Daoy (cell line): Measurements from ENCODE around the gene CTAGE6. TPM values are rescaled to one million over a fixed set of nuclear protein-coding genes. Genes with fewer than 3 reads are reported as not detected.
"Not testable (repeated sequence)": the region's sequence is repeated elsewhere in the genome, so short reads cannot be mapped to it uniquely, and the experiment has no call there.

Experiments
- DNase-seq: peaks from one replicate; pipeline ENCODE4 v3.0.0-alpha.2; 2015; ENCODE audit warnings: low read depth
- total RNA-seq: library from RNA; depleted of rRNA; stranded (reverse); fragments of >200 nt; shearing (Covaris generic); gene quantifications from 2 replicates; pipeline ENCODE4 v1.2.3, GENCODE V29; 2014; rRNA removed

CTAGE6 gene
- total RNA-seq, 1 experiment from 2014 or later, result not detected

DNA sequence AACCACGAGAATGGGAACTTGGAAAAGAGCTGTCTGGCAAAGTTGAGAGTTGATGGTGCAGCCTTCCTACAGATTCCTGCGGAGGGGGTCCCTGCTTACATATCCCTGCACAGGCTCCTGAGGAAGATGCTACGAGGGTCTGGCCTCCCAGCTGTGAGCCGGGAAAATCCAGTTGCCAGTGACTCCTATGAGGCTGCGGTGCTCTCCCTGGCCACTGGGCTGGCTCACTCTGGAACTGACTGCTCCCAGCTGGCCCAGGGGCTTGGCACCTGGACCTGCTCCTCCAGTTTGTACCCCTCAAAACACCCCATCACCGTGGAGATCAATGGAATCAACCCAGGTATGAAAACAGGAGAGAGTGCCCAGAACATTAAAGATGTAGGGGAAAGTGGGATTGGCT is 37.2 kb downstream of the CTAGE6 start:
- not testable (repeated sequence) for DNase-seq

GRCh38 chr7:143715543-143716193 is 41.8 kb downstream of the CTAGE6 start:
- DNase-seq, result not testable (repeated sequence)

DNA sequence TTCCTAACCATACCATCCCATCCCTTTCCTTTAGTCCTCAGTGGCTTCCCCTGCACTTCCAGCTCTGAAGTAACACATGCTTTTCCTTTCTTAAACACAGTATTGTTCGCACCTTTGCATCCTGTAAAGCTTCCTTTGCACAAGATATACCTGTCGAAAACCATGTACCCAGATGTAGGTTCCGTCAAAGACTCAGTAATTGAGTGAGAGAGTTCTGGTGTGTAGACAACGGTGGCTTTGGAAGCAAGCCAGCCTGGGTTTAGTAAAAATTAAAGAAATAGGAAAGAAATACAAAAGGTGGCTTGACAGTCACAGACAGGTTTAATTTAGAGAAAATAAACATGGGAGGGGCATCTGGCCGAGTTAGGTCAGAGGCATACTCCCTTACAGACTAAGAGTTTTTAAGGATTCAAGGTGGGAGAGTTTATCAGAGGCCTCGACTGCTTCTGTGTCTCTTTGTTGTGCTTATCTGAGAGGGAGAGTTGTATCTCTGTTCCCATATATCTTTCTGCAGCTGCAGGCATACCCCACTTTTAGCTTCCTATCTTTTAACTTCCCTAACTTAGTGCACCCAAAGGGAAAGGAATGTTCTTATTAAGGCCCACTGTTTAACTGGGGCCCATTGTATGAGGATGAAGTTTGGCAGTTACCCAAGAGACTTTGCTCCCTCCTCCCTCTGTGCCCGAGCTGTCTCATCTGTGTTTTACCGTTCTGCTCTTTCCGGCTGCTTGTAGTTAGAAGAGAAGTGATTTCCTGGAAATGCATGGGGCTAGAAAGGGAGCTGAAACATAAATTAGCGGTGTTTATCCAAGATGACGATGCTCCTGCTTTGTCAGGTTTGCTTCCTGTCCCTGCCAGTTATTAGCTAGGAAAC is 42.7 kb downstream of the CTAGE6 start:
- not testable (repeated sequence) for DNase-seq

GRCh38 chr7:143712381-143712780 is 45.1 kb downstream of the CTAGE6 start:
- not testable (repeated sequence) for DNase-seq

DNA sequence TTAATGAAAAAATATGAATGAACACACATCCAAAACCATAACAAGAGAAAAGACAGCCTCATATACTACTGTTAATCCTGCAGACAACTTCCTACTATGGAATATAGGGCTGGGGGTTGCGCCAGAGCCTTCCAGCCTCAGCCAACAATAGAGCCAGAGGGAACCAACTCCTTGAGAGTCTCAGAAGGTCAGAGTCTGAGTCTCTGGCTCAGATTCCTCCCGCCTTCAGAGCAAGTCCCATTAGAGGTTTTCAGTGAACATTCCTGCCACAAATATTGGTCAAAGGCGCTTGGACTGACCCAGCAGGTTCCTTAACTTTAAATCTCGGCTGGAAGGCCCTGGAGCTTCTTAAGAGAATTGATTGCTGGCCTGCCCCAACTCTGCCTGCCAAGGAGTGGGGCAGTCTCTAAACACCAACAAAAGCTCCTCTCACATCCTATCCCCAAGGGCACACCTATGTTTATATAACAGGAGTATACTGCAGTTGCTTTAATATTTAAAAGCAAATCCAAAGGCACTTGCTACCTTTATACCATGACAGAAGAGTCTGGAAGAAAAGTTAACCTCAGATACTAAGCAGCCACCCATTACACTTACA is 45.7 kb downstream of the CTAGE6 start:
- DNase-seq, result not testable (repeated sequence)

GRCh38 chr7:143709895-143710294 is 47.6 kb downstream of the CTAGE6 start:
- not testable (repeated sequence) for DNase-seq

Other genes starting within 250 kb of the CTAGE6 start
- 0.65 TPM in 1 of 2 replicates, not detected in the other for gene CTAGE15, start 185.9 kb downstream of the CTAGE6 start, total RNA-seq
- 0.42 and 1.3 TPM in 2 replicates for gene TCAF2, start 136.7 kb downstream of the CTAGE6 start, total RNA-seq
- gene TCAF1, start 144.5 kb upstream of the CTAGE6 start, total RNA-seq, result 43.8 and 66.8 TPM in 2 replicates
- gene OR2F2, start 177.5 kb upstream of the CTAGE6 start, total RNA-seq, result not detected in 2 replicates
- not detected in 2 replicates for gene OR2F1, start 197.1 kb upstream of the CTAGE6 start, total RNA-seq
- not detected in 2 replicates for gene OR6B1, start 242.6 kb upstream of the CTAGE6 start, total RNA-seq